ENCODE results near the gene ATP6V0D1. TPM values are rescaled to one million over a fixed set of nuclear protein-coding genes. Genes with fewer than 3 reads are reported as not detected.

The ATP6V0D1 gene
- total RNA-seq, 3 donors from 2014 or later (not counting 1 experiment from before 2014, with no cell fraction given), result 76.0 to 84.9 (median 83.3) TPM

DNA sequence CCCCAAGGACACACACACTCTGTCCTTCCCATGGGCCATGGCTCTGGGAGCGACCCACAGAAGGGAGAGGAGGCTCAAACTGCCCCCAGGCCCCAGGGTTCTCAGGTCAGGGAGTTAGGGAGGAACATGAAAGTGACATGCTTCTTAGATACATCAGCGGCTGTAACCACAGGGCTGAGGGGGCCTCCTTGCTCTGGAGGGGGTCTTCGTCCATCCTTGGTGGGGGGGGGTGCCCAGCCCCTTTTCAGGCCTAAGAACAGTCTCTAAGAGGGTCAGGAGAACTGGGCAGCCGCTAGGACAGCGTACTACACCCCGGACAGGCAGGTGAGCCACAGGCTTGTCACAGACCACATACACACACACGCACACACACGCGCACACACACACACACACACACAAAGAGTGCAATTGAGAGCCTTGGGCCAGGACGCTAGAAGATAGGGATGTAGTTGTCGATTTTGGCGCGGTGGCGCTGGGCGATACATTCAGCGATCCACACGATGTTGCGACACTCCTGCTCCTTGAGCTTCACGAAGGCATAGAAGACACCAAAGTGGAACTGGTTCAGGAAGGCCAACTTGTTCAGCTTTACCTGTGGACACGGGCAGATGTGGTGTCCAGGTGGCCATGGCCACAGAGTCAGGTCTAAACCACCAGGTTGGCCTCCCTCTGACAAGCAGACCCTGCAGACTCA is 42.7 kb downstream of the ATP6V0D1 start:
- Mint-ChIP-seq H3K4me1 (peaks cover 5 to 23% of the 10 kb centered on the region in 2 donors), H3K27me3 (ENCODE audit: low read depth in 2 of 2) (no peaks in the 10 kb centered on the region), H3K9me3 (no peaks in the 10 kb centered on the region), H3K36me3 (no peaks in the 10 kb centered on the region), H3K4me3 (no peak overlapping the region), H3K27ac (peak overlapping the region; percentile 59 to 77)
- ATAC-seq (no peak), DNase-seq (no peak)
- intact Hi-C loops (cut with micrococcal nuclease), result no loop called here
- no peak overlapping the region for H3K27ac ChIP-seq (ENCODE audit: low read length)
- H3K9me3 ChIP-seq (ENCODE audit: control insufficient read depth, insufficient read depth, low read length), result no peaks in the 10 kb centered on the region
- WGBS (ENCODE audit: insufficient coverage), result 96% methylated on average over 20 of the region's 20 CpGs
- no peak overlapping the region for H3K4me3 ChIP-seq (ENCODE audit: low read length)
- peaks cover 23% of the 10 kb centered on the region for H3K4me1 ChIP-seq (ENCODE audit: control insufficient read depth, insufficient read depth, low read length)
- TF ChIP-seq, protein P1, sequence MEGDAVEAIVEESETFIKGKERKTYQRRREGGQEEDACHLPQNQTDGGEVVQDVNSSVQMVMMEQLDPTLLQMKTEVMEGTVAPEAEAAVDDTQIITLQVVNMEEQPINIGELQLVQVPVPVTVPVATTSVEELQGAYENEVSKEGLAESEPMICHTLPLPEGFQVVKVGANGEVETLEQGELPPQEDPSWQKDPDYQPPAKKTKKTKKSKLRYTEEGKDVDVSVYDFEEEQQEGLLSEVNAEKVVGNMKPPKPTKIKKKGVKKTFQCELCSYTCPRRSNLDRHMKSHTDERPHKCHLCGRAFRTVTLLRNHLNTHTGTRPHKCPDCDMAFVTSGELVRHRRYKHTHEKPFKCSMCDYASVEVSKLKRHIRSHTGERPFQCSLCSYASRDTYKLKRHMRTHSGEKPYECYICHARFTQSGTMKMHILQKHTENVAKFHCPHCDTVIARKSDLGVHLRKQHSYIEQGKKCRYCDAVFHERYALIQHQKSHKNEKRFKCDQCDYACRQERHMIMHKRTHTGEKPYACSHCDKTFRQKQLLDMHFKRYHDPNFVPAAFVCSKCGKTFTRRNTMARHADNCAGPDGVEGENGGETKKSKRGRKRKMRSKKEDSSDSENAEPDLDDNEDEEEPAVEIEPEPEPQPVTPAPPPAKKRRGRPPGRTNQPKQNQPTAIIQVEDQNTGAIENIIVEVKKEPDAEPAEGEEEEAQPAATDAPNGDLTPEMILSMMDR (IDR thresholded peaks at IDR 0.05), result no peak
- H3K36me3 ChIP-seq (ENCODE audit: control insufficient read depth, insufficient read depth, low read length), result peaks cover 33% of the 10 kb centered on the region
- H3K27me3 ChIP-seq (ENCODE audit: control insufficient read depth, insufficient read depth, low read length), result no peaks in the 10 kb centered on the region

DNA sequence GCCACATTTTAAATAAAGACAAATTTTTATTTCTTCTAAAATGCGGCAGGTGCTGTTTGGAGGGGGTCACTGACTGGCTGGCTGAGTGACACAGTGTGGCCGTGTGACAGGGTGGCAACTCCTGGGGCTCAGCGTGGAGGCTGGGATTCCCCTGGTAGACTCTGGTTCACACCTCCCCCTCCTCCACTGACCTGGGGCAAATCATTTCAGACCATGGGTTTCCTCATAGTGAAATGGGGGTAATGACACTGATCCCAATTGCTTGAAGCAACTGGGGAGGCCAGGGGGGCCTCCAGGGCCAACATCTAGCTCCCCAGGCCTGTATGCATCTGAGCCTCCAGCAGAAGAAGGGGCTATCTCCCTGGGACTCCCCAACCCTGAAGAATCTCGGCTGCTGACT is 43.4 kb downstream of the ATP6V0D1 start:
- no peak overlapping the region for H3K4me3 ChIP-seq (ENCODE audit: low read length)
- TF ChIP-seq, protein P1 (IDR thresholded peaks at IDR 0.05), result no peak
- WGBS (ENCODE audit: insufficient coverage), result 58% methylated on average over 4 of the region's 4 CpGs
- Mint-ChIP-seq H3K36me3 (no peaks in the 10 kb centered on the region), H3K27ac (peak overlapping the region; percentile 16 to 77), H3K27me3 (ENCODE audit: low read depth in 2 of 2) (peaks cover 0 to under 1% of the 10 kb centered on the region in 2 donors), H3K9me3 (no peaks in the 10 kb centered on the region), H3K4me3 (no peak overlapping the region), H3K4me1 (peaks cover 5 to 22% of the 10 kb centered on the region in 2 donors)
- H3K27ac ChIP-seq (ENCODE audit: low read length), result no peak overlapping the region
- intact Hi-C loops (cut with micrococcal nuclease), result no loop called here
- ATAC-seq (peak; percentile 54 to 86 (median 72)), DNase-seq (peak in 1 of 2 donors; percentile 35)
- no peaks in the 10 kb centered on the region for H3K27me3 ChIP-seq (ENCODE audit: control insufficient read depth, insufficient read depth, low read length)
- H3K4me1 ChIP-seq (ENCODE audit: control insufficient read depth, insufficient read depth, low read length), result peaks cover 23% of the 10 kb centered on the region
- H3K9me3 ChIP-seq (ENCODE audit: control insufficient read depth, insufficient read depth, low read length), result no peaks in the 10 kb centered on the region
- peaks cover 27% of the 10 kb centered on the region for H3K36me3 ChIP-seq (ENCODE audit: control insufficient read depth, insufficient read depth, low read length)

DNA sequence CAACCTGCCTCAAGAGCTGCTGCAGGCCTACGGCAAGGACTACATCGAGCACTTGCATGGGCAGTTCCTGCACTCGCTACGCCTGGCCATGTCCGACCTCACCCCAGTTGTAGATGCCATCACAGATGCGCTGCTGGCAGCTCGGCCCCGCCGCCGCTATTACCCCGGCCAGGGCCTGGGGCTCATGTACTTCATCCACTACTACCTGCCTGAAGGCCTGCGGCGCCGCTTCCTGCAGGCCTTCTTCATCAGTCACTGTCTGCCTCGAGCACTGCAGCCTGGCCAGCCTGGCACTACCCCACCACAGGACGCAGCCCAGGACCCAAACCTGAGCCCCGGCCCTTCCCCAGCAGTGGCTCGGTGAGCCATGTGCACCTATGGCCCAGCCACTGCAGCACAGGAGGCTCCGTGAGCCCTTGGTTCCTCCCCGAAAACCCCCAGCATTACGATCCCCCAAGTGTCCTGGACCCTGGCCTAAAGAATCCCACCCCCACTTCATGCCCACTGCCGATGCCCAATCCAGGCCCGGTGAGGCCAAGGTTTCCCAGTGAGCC is 44.2 kb downstream of the ATP6V0D1 start:
- WGBS (ENCODE audit: insufficient coverage), result 97% methylated on average over 23 of the region's 23 CpGs

More for the DNA sequence above, 44.2 kb downstream of the ATP6V0D1 start:
- H3K9me3 Mint-ChIP-seq, result no peaks in the 10 kb centered on the region
- H3K27me3 ChIP-seq (ENCODE audit: control insufficient read depth, insufficient read depth, low read length), result peaks cover 3% of the 10 kb centered on the region
- no peaks in the 10 kb centered on the region for H3K36me3 Mint-ChIP-seq
- DNase-seq, result no peak
- H3K4me3 ChIP-seq (ENCODE audit: low read length), result no peak overlapping the region
- H3K36me3 ChIP-seq (ENCODE audit: control insufficient read depth, insufficient read depth, low read length), result peaks cover 22% of the 10 kb centered on the region
- TF ChIP-seq, protein P1 (IDR thresholded peaks at IDR 0.05), result no peak
- H3K4me1 ChIP-seq (ENCODE audit: control insufficient read depth, insufficient read depth, low read length), result peaks cover 26% of the 10 kb centered on the region
- H3K4me3 Mint-ChIP-seq, result no peak overlapping the region
- H3K9me3 ChIP-seq (ENCODE audit: control insufficient read depth, insufficient read depth, low read length), result no peaks in the 10 kb centered on the region
- H3K27ac Mint-ChIP-seq, result peak overlapping the region in 1 of 2 donors; percentile 77
- H3K4me1 Mint-ChIP-seq, result peaks cover 2 to 22% of the 10 kb centered on the region in 2 donors
- intact Hi-C loops (cut with micrococcal nuclease), result no loop called here
- peaks cover 0 to 6% of the 10 kb centered on the region in 2 donors for H3K27me3 Mint-ChIP-seq (ENCODE audit: low read depth in 2 of 2)
- no peak overlapping the region for H3K27ac ChIP-seq (ENCODE audit: low read length)
- ATAC-seq, result no peak

Data from natural killer cell (primary cell).